Ovary (tissue), 3 donors: Measurements from ENCODE around the gene OR52B2.

ENCODE experiments used
- EP300 ChIP-seq: sonication (generic); formaldehyde crosslinking; IDR thresholded peaks from one replicate; pipeline ENCODE4 v1.6.1; 2017; ENCODE audit warnings: antibody characterized with exemption
- POLR2A ChIP-seq: fragments of 450-650 bp; IDR thresholded peaks from one replicate; pipeline ENCODE4 v1.6.1; 2017; ENCODE audit warnings: antibody characterized with exemption, mild to moderate bottlenecking, moderate library complexity
- TF ChIP-seq, protein P1 (sequence below), 3 donors: fragments of 450-650 bp in 2 of 3; fragments of 200-600 bp in 1 of 3; IDR thresholded peaks; one replicate each; pipeline versions ENCODE4 v1.5.1 to v1.8.0; 2016 to 2022; ENCODE audit warnings: antibody characterized with exemption in 3 of 3, mild to moderate bottlenecking in 1 of 3
- donor health status: DM: no; HTN: no; CAD: no.

DNA sequence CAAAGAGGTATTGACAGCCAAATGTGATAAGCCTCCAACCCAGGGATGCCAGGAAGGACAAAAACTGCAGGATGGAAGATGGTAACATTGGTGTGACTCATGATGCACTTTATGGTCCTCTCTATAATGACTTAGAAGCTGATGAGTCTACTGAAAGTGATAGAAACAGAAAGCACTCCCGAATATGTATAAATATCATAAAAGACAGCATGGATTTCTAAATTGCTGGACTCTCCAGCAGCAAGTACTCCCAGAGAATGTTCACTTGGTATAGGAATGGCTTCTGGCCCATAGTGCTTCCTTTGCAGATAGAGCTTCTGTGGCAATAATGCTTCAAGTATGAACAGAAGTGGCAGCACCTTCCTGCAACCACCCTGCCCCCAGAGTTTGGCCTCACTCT, at the start of gene OR52B2:
- TF ChIP-seq POLR2A (no peak), EP300 (no peak)
- TF ChIP-seq, protein P1, sequence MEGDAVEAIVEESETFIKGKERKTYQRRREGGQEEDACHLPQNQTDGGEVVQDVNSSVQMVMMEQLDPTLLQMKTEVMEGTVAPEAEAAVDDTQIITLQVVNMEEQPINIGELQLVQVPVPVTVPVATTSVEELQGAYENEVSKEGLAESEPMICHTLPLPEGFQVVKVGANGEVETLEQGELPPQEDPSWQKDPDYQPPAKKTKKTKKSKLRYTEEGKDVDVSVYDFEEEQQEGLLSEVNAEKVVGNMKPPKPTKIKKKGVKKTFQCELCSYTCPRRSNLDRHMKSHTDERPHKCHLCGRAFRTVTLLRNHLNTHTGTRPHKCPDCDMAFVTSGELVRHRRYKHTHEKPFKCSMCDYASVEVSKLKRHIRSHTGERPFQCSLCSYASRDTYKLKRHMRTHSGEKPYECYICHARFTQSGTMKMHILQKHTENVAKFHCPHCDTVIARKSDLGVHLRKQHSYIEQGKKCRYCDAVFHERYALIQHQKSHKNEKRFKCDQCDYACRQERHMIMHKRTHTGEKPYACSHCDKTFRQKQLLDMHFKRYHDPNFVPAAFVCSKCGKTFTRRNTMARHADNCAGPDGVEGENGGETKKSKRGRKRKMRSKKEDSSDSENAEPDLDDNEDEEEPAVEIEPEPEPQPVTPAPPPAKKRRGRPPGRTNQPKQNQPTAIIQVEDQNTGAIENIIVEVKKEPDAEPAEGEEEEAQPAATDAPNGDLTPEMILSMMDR (IDR thresholded peaks at IDR 0.05): no peak
